Measurements from ENCODE around the gene PPFIBP1. TPM values are rescaled to one million over a fixed set of nuclear protein-coding genes. Genes with fewer than 3 reads are reported as not detected.

Gene PPFIBP1
- total and polyA plus RNA-seq, 2 of the 13 experiments (the other 11 are each of a cell fraction or from before 2014, with no cell fraction given) = 16.2 to 21.8 TPM

DNA sequence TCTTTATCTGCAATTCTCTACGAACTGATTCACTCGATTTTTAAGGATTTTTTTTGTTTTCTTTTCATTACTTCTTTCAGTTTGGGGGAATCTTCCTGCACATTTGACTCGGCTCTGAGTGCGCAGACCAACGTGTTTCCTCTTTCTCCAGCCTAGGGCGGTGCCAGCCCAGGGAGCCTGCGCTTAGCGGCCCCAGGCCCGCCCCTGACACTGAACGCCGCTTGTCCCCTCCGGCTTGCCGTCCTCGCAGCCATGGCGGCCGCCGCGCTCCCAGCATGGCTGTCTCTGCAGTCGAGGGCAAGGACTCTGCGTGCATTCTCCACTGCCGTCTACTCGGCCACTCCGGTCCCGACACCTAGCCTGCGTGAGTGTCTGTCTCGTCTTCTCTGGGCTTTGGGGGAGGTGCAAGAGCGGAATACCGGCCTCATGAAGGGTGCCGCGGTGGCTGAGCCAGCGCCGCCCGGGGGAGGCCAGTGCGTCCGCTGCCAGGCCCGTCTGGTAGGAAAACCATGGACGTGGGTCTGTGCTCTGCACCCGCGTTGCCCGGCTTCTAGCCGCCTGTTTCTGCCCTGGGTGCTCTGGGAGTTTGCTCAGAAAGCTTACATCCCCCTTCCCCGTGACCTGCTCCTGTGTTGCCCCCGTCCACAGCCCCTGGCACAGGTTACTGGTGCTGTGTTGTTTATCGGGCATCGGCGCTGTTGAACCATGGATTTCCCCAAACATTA is 186.7 kb downstream of the PPFIBP1 start, which contains the start of gene MRPS35 (continued):
- TF ChIP-seq, protein P1, sequence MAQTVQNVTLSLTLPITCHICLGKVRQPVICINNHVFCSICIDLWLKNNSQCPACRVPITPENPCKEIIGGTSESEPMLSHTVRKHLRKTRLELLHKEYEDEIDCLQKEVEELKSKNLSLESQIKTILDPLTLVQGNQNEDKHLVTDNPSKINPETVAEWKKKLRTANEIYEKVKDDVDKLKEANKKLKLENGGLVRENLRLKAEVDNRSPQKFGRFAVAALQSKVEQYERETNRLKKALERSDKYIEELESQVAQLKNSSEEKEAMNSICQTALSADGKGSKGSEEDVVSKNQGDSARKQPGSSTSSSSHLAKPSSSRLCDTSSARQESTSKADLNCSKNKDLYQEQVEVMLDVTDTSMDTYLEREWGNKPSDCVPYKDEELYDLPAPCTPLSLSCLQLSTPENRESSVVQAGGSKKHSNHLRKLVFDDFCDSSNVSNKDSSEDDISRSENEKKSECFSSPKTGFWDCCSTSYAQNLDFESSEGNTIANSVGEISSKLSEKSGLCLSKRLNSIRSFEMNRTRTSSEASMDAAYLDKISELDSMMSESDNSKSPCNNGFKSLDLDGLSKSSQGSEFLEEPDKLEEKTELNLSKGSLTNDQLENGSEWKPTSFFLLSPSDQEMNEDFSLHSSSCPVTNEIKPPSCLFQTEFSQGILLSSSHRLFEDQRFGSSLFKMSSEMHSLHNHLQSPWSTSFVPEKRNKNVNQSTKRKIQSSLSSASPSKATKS (CRISPR knock-in tag; IDR thresholded peaks at IDR 0.05) = no peak
- TF ChIP-seq, protein P2, sequence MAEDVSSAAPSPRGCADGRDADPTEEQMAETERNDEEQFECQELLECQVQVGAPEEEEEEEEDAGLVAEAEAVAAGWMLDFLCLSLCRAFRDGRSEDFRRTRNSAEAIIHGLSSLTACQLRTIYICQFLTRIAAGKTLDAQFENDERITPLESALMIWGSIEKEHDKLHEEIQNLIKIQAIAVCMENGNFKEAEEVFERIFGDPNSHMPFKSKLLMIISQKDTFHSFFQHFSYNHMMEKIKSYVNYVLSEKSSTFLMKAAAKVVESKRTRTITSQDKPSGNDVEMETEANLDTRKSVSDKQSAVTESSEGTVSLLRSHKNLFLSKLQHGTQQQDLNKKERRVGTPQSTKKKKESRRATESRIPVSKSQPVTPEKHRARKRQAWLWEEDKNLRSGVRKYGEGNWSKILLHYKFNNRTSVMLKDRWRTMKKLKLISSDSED (CRISPR knock-in tag; IDR thresholded peaks at IDR 0.05) = no peak
- TF ChIP-seq, protein P3, sequence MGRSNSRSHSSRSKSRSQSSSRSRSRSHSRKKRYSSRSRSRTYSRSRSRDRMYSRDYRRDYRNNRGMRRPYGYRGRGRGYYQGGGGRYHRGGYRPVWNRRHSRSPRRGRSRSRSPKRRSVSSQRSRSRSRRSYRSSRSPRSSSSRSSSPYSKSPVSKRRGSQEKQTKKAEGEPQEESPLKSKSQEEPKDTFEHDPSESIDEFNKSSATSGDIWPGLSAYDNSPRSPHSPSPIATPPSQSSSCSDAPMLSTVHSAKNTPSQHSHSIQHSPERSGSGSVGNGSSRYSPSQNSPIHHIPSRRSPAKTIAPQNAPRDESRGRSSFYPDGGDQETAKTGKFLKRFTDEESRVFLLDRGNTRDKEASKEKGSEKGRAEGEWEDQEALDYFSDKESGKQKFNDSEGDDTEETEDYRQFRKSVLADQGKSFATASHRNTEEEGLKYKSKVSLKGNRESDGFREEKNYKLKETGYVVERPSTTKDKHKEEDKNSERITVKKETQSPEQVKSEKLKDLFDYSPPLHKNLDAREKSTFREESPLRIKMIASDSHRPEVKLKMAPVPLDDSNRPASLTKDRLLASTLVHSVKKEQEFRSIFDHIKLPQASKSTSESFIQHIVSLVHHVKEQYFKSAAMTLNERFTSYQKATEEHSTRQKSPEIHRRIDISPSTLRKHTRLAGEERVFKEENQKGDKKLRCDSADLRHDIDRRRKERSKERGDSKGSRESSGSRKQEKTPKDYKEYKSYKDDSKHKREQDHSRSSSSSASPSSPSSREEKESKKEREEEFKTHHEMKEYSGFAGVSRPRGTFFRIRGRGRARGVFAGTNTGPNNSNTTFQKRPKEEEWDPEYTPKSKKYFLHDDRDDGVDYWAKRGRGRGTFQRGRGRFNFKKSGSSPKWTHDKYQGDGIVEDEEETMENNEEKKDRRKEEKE (IDR thresholded peaks at IDR 0.05) = no peak
- TF ChIP-seq ZNF558 (CRISPR knock-in tag; IDR thresholded peaks at IDR 0.05; ENCODE audit: borderline replicate concordance) = no peak; the same call in 1 of the 2 replicates
- TF ChIP-seq ZNF75D (CRISPR knock-in tag; IDR thresholded peaks at IDR 0.05; ENCODE audit: borderline replicate concordance) = no peak
- TF ChIP-seq ZFP1 (CRISPR knock-in tag; IDR thresholded peaks at IDR 0.05) = peak; percentile 25; the same call in 1 of the 2 replicates
- peak; percentile 98 for TF ChIP-seq ZMAT3 (CRISPR knock-in tag; conservative IDR thresholded peaks at IDR 0.05)
- TF ChIP-seq POLR2A (IDR thresholded peaks at IDR 0.05; ENCODE audit: insufficient read depth in 1 of 2, low read depth in 2 of 2, low read length in 2 of 2) = peak; percentile 94 to 95
- peak; percentile 94 for TF ChIP-seq CBX1 (IDR thresholded peaks at IDR 0.05; ENCODE audit: low read depth)
- TF ChIP-seq, protein P4, sequence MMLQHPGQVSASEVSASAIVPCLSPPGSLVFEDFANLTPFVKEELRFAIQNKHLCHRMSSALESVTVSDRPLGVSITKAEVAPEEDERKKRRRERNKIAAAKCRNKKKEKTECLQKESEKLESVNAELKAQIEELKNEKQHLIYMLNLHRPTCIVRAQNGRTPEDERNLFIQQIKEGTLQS (CRISPR knock-in tag; IDR thresholded peaks at IDR 0.05) = peak; percentile 41
- TF ChIP-seq ARHGAP35 (CRISPR knock-in tag; IDR thresholded peaks at IDR 0.05; ENCODE audit: borderline replicate concordance) = peak; percentile 89
- TF ChIP-seq ZMYM3 (CRISPR knock-in tag; IDR thresholded peaks at IDR 0.05) = peak; percentile 65
- TF ChIP-seq, protein P5, sequence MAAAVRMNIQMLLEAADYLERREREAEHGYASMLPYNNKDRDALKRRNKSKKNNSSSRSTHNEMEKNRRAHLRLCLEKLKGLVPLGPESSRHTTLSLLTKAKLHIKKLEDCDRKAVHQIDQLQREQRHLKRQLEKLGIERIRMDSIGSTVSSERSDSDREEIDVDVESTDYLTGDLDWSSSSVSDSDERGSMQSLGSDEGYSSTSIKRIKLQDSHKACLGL (CRISPR knock-in tag; IDR thresholded peaks at IDR 0.05) = peak; percentile 99
- TF ChIP-seq, protein P6, sequence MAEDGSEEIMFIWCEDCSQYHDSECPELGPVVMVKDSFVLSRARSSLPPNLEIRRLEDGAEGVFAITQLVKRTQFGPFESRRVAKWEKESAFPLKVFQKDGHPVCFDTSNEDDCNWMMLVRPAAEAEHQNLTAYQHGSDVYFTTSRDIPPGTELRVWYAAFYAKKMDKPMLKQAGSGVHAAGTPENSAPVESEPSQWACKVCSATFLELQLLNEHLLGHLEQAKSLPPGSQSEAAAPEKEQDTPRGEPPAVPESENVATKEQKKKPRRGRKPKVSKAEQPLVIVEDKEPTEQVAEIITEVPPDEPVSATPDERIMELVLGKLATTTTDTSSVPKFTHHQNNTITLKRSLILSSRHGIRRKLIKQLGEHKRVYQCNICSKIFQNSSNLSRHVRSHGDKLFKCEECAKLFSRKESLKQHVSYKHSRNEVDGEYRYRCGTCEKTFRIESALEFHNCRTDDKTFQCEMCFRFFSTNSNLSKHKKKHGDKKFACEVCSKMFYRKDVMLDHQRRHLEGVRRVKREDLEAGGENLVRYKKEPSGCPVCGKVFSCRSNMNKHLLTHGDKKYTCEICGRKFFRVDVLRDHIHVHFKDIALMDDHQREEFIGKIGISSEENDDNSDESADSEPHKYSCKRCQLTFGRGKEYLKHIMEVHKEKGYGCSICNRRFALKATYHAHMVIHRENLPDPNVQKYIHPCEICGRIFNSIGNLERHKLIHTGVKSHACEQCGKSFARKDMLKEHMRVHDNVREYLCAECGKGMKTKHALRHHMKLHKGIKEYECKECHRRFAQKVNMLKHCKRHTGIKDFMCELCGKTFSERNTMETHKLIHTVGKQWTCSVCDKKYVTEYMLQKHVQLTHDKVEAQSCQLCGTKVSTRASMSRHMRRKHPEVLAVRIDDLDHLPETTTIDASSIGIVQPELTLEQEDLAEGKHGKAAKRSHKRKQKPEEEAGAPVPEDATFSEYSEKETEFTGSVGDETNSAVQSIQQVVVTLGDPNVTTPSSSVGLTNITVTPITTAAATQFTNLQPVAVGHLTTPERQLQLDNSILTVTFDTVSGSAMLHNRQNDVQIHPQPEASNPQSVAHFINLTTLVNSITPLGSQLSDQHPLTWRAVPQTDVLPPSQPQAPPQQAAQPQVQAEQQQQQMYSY (CRISPR knock-in tag; IDR thresholded peaks at IDR 0.05) = 0 out of 2 replicates have a peak, but pooled peaks have one; percentile 15
- TF ChIP-seq, protein P7, sequence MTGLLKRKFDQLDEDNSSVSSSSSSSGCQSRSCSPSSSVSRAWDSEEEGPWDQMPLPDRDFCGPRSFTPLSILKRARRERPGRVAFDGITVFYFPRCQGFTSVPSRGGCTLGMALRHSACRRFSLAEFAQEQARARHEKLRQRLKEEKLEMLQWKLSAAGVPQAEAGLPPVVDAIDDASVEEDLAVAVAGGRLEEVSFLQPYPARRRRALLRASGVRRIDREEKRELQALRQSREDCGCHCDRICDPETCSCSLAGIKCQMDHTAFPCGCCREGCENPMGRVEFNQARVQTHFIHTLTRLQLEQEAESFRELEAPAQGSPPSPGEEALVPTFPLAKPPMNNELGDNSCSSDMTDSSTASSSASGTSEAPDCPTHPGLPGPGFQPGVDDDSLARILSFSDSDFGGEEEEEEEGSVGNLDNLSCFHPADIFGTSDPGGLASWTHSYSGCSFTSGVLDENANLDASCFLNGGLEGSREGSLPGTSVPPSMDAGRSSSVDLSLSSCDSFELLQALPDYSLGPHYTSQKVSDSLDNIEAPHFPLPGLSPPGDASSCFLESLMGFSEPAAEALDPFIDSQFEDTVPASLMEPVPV (CRISPR knock-in tag; IDR thresholded peaks at IDR 0.05) = peak; percentile 85
- TF ChIP-seq MIXL1 (CRISPR knock-in tag; IDR thresholded peaks at IDR 0.05) = peak; percentile 45; the same call in 1 of the 2 replicates
